Brain microvascular endothelial cell (primary cell): ENCODE results near the gene RFPL4A.
"Not testable (repeated sequence)": the region's sequence is repeated elsewhere in the genome, so short reads cannot be mapped to it uniquely, and the experiment has no call there.

Experiments used
- DNase-seq: peaks from one replicate; pipeline ENCODE4 v3.0.0-alpha.2; 2020
- H3K27ac ChIP-seq: fragments of 250-450 bp; sonication (Bioruptor Pico); 2 replicates; pipeline ENCODE4 v1.5.1; 2020; ENCODE audit warnings: mild to moderate bottlenecking, moderate library complexity
- H3K27me3 ChIP-seq: fragments of 250-450 bp; sonication (Bioruptor Pico); replicated peaks from 2 replicates; pipeline ENCODE4 v1.5.1; 2020; ENCODE audit warnings: mild to moderate bottlenecking
- H3K36me3 ChIP-seq: fragments of 250-450 bp; sonication (Bioruptor Pico); replicated peaks from 2 replicates; pipeline ENCODE4 v1.5.1; 2020; ENCODE audit warnings: mild to moderate bottlenecking
- H3K4me3 ChIP-seq: 2 replicates; pipeline ENCODE4 v1.5.1; 2011; ENCODE audit warnings: low read depth, mild to moderate bottlenecking, control low read depth, low read length, moderate library complexity
- CTCF ChIP-seq: IDR thresholded peaks from 2 replicates; pipeline ENCODE4 v1.5.1; 2011; ENCODE audit warnings: low read depth, mild to moderate bottlenecking, moderate library complexity, low read length, control low read depth, inconsistent platforms; ENCODE audit errors: missing control alignments
- in situ Hi-C: cut with HindIII; loops from 2 replicates; pipeline ENCODE4 v1.10.0; 2017; ENCODE audit warnings: low sequenced_read_pairs, low pct_ligation_motif_present

RFPL4A gene

DNA sequence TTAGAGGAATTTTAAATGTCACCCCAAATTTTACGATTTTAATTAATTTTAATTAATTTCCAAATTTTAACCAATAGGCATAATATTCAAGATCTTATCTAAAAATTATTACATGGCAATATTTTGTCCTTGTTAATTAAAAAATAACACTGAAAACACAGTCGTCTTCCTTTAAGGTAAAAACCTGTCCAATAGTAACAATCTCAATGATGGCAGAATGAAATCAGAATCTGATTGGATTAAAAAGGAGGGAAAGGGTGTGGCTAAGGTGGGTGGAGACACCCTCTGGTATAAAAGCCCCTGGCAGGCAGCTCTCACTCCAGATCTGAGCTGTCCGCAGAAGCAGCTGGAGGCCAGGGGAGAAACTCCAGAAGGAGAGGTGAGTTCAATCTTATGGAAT is at the start of gene RFPL4A:
RFPL4A (plus strand) TSS at position 301 of the 400 bp plus-strand sequence. CDS start 2,704 bp downstream, outside the sequence.
- DNase-seq, in situ Hi-C loops: not testable (repeated sequence)

GRCh38 chr19:55711719-55712118 is 47.2 kb upstream of the RFPL4A start:
- Histone ChIP-seq H3K4me3 (no peak overlapping the region), H3K36me3 (no peaks in the 10 kb centered on the region), H3K27ac (no peak overlapping the region), H3K27me3 (no peaks in the 10 kb centered on the region)
- no peak for TF ChIP-seq CTCF
- in situ Hi-C loops = no loop called here
- no peak for DNase-seq

More for the DNA sequence above, at the start of gene RFPL4A:
- H3K27me3 ChIP-seq, H3K4me3 ChIP-seq, H3K27ac ChIP-seq, H3K36me3 ChIP-seq: not testable (repeated sequence)

DNA sequence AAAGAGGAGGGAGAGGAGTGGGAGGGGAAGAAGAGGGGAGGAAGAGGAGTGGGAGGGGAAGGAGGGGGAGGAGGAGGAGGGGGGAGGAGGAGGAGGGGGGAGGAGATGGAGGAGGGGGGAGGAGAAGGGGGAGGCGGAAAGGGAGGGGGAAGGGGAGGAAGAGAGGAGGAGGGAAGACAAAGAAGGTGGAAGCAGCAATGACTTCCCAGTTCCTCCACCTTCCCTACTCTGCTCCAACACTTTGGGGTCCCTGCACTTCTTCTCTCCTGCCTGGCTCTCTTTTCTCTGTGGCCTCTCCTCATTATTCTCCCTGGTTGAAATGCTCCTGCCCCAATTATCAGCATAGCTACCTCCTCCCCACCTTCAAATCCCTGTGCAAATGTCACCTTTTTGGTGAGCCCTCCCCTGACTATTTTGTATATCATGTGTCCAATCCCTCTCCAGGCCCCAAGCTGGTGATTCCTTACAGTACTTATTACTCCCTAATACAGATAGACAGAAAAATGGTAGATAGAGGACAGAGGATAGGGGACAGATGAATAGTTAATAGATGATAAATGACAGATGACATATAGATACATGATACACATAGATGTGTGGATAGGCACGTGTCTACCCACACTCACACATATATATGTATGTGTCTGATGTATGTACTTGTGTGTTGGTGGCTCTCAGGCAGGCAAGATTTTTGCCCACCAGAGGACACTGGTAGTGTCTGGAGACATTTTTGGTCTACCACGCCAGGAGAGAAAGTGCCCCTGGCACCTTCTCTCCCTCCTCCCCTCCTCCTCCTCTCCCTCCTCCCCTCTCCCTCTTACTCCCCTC is 45.9 kb upstream of the RFPL4A start:
- Histone ChIP-seq H3K36me3 (no peaks in the 10 kb centered on the region), H3K4me3 (no peak overlapping the region), H3K27me3 (no peaks in the 10 kb centered on the region), H3K27ac (no peak overlapping the region)
- in situ Hi-C loops = no loop called here
- no peak for TF ChIP-seq CTCF
- no peak for DNase-seq

DNA sequence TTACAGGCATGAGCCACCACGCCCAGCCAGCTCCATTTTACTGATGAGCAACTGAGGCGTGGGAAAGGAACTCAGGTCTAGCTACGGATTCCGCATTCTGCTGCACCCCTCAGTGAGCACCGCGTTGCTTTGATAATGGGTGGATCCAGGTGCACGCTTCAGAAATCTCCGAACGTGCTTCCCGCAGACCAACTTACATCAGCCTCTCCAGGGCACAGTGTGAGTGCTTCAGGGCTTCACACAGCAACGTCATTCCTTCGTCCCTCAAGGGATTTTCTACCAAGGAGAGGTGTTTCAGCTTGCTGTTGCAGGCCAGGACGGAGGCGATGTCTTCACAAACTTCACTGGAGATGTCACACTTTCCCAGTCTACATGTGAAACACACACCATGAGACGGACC is 42.4 kb upstream of the RFPL4A start:
- TF ChIP-seq CTCF = no peak
- in situ Hi-C loops = no loop called here
- no peak for DNase-seq
- H3K27me3 ChIP-seq = no peaks in the 10 kb centered on the region
- no peak overlapping the region for H3K4me3 ChIP-seq
- H3K36me3 ChIP-seq = no peaks in the 10 kb centered on the region
- no peak overlapping the region for H3K27ac ChIP-seq

- no peak for TF ChIP-seq CTCF
- no peaks in the 10 kb centered on the region for H3K27me3 ChIP-seq
- in situ Hi-C loops = no loop called here
- no peaks in the 10 kb centered on the region for H3K36me3 ChIP-seq
- no peak for DNase-seq
- H3K27ac ChIP-seq = no peak overlapping the region
- no peak overlapping the region for H3K4me3 ChIP-seq
Observed at GRCh38 chr19:55717251-55717650, 41.6 kb upstream of the RFPL4A start.

GRCh38 chr19:55717879-55718711 is 40.8 kb upstream of the RFPL4A start:
- in situ Hi-C loops, H3K27ac ChIP-seq, H3K27me3 ChIP-seq, H3K4me3 ChIP-seq, H3K36me3 ChIP-seq, DNase-seq: not testable (repeated sequence)
